Measurements from ENCODE around the gene TMEM8B. TPM values are rescaled to one million over a fixed set of nuclear protein-coding genes. Genes with fewer than 3 reads are reported as not detected.
"Not testable (repeated sequence)": the region's sequence is repeated elsewhere in the genome, so short reads cannot be mapped to it uniquely, and the experiment has no call there.

The TMEM8B gene
- total RNA-seq, 2 donors from 2014 or later = 15.1 to 17.6 TPM

DNA sequence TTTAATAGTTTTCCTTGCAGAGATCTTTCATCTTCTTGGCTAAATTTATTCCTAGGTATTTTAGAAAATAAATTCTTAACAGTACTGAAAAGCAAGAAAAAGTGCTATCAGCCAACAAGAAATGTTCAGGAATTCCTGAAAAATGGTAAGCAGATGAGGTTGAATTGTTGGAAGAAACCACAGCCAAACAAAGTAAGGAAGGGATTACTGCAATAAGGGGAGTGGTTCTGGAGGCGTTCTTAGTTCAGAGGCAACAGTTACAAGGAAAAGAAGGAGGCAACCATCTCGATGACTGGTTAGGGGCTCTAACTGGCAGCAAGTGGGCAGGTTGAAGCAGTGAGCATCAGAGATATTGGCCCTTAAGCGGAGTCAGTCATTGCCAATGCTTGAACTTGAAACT, 54.0 kb downstream of the TMEM8B start:
- intact Hi-C loops (cut with DNase I) = loop anchor here (2.0 kb wide), 1 partner anchor 56 kb away; no protein-coding TSS in a partner anchor
- Histone ChIP-seq H3K27ac (no peak overlapping the region), H3K36me3 (no peaks in the 10 kb centered on the region), H3K27me3 (no peaks in the 10 kb centered on the region), H3K4me1 (no peaks in the 10 kb centered on the region), H3K4me3 (no peak overlapping the region), H3K9ac (ENCODE audit: low read depth in 2 of 2, low read length in 2 of 2) (no peak overlapping the region), H3K9me3 (no peaks in the 10 kb centered on the region)
- TF ChIP-seq, protein P1, sequence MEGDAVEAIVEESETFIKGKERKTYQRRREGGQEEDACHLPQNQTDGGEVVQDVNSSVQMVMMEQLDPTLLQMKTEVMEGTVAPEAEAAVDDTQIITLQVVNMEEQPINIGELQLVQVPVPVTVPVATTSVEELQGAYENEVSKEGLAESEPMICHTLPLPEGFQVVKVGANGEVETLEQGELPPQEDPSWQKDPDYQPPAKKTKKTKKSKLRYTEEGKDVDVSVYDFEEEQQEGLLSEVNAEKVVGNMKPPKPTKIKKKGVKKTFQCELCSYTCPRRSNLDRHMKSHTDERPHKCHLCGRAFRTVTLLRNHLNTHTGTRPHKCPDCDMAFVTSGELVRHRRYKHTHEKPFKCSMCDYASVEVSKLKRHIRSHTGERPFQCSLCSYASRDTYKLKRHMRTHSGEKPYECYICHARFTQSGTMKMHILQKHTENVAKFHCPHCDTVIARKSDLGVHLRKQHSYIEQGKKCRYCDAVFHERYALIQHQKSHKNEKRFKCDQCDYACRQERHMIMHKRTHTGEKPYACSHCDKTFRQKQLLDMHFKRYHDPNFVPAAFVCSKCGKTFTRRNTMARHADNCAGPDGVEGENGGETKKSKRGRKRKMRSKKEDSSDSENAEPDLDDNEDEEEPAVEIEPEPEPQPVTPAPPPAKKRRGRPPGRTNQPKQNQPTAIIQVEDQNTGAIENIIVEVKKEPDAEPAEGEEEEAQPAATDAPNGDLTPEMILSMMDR (IDR thresholded peaks at IDR 0.05) = no peak
- DNase-seq = no peak

DNA sequence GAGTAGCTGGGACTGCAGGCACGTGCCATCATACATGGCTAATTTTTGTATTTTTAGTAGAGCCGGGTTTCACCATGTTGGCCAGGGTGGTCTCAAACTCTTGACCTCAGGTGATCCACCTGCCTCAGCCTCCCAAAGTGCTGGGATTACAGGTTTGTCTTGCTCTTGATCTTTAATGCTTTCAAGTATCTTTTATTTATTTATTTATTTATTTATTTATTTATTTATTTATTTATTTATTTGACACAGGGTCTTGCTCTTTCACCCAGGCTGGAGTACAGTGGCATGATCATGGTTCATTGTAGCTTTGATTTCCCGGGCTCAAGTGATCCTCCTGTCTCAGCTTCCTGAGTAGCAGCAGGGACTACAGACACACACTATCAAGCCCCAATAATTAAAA, 55.9 kb downstream of the TMEM8B start:
- H3K27me3 ChIP-seq; H3K27ac ChIP-seq; H3K9ac ChIP-seq (ENCODE audit: low read depth in 2 of 2, low read length in 2 of 2); H3K4me1 ChIP-seq; H3K9me3 ChIP-seq; H3K36me3 ChIP-seq; intact Hi-C loops (cut with DNase I); H3K4me3 ChIP-seq; DNase-seq: not testable (repeated sequence)

DNA sequence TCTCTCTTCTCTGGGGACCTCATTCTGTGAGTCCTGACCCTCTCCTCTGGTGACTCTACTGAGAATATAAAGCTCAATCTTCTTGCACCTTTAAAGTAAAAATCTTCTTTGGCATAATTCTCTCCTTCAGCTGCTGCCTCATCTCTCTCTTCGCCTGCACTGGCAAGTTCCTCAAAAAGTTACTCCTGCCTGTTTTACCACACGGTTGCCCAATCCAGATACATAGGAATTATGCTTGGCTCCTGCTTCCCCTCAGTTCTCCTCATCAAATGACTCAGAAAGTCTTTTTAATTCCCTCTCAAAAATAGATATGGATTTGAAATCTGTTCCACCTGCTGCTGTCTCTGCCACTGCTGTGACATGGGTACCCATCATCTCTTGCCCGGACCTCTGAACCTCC, 62.6 kb downstream of the TMEM8B start:
- Histone ChIP-seq H3K4me1 (no peaks in the 10 kb centered on the region), H3K27ac (no peak overlapping the region), H3K36me3 (no peaks in the 10 kb centered on the region), H3K9me3 (no peaks in the 10 kb centered on the region), H3K27me3 (no peaks in the 10 kb centered on the region), H3K4me3 (no peak overlapping the region), H3K9ac (ENCODE audit: low read depth in 2 of 2, low read length in 2 of 2) (no peak overlapping the region)
- TF ChIP-seq, protein P1 (IDR thresholded peaks at IDR 0.05) = no peak
- intact Hi-C loops (cut with DNase I) = loop anchor here (5.0 kb wide), 1 partner anchor 99 kb away; the partner anchor contains the start of gene NPR2
- DNase-seq = no peak

DNA sequence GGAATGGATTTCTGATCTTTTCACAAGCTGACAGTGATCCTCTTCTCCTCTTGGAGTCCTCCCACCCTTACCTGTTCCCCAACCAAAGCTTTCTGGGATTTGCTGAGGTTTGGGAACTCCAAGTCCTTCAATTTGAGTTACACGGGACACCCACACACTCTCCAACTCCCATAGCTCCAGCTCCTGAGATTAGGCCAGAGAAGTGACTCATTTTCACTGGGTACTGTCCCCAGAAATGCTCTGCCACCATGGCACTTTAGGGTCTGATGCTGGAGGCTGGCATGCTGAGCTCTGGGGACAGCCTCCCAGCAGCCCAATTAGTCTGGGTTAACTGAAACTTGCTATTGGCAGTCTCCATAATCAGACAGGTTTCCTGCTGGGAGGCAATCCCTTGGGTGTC, 63.0 kb downstream of the TMEM8B start:
- no peak for DNase-seq
- intact Hi-C loops (cut with DNase I) = loop anchor here (5.0 kb wide), 1 partner anchor 100 kb away; the partner anchor contains the start of gene NPR2
- H3K27me3 ChIP-seq = no peaks in the 10 kb centered on the region
- no peak overlapping the region for H3K27ac ChIP-seq
- TF ChIP-seq, protein P1 (IDR thresholded peaks at IDR 0.05) = no peak
- H3K4me3 ChIP-seq = no peak overlapping the region
- no peaks in the 10 kb centered on the region for H3K9me3 ChIP-seq
- no peak overlapping the region for H3K9ac ChIP-seq (ENCODE audit: low read depth in 2 of 2, low read length in 2 of 2)
- H3K4me1 ChIP-seq = no peaks in the 10 kb centered on the region
- H3K36me3 ChIP-seq = no peaks in the 10 kb centered on the region

DNA sequence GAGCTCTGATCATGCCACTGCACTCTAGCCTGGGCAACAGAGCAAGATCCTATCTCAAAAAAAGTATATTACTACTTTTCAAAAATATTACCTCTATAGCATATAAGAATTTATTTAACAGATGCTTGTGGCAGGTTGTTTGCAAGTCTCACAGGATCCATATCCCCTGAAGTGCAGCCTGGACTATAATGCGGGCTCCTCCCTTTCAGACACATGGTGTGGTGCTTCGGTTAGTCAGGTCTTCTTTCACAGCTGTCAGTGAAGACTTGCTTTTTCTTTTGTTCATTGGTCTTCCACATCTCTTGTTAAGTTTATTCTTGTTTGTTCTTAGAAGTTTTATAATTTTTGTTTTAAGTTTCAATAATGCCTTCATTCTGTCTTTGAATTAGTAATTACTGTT, 67.5 kb downstream of the TMEM8B start:
- H3K27me3 ChIP-seq = no peaks in the 10 kb centered on the region
- no peaks in the 10 kb centered on the region for H3K4me1 ChIP-seq
- DNase-seq = no peak
- no peaks in the 10 kb centered on the region for H3K9me3 ChIP-seq
- no peak overlapping the region for H3K4me3 ChIP-seq
- TF ChIP-seq, protein P1 (IDR thresholded peaks at IDR 0.05) = no peak
- H3K36me3 ChIP-seq = no peaks in the 10 kb centered on the region
- no peak overlapping the region for H3K27ac ChIP-seq
- no peak overlapping the region for H3K9ac ChIP-seq (ENCODE audit: low read depth in 2 of 2, low read length in 2 of 2)
- intact Hi-C loops (cut with DNase I) = loop anchor here (5.0 kb wide), 1 partner anchor 126 kb away; no protein-coding TSS in a partner anchor

DNA sequence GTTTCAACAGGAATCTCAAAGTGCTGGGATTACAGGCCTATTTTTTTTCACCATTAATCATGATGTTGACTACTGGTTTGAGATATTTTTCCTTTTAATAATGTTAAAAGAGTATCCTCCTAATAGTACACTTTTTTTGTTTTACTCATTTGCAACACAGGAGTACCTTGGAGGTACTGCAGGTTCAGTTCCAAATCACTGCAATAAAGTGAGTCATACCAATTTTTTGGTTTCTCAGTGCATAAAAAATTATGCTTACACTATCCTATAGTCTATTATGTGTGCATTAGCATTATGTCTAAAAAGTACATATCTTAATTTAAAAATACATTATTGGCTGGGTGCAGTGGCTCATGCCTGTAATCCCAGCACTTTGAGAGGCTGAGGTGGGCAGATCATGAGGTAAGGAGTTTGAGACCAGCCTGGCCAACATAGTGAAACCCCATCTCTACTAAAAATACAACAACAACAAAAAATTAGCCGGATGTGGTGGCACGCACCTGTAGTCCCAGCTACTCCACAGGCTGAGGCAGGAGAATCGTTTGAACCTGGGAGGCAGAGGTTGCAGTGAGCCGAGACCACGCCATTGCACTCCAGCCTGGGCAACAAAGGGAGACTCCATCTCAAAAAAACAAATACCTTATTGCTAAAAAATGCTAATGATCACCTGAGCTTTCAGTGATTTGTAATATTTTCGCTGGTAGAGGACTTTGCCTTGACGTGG, 68.5 kb downstream of the TMEM8B start:
- H3K4me3 ChIP-seq; DNase-seq; H3K27me3 ChIP-seq; H3K4me1 ChIP-seq; H3K9ac ChIP-seq (ENCODE audit: low read depth in 2 of 2, low read length in 2 of 2); H3K9me3 ChIP-seq; H3K36me3 ChIP-seq; H3K27ac ChIP-seq: not testable (repeated sequence)
- intact Hi-C loops (cut with DNase I) = loop anchor here (5.0 kb wide), 1 partner anchor 125 kb away; no protein-coding TSS in a partner anchor

Measured in colonic mucosa (tissue), 4 donors.